HL-60 (cell line): ENCODE data around the gene SPRY2.

Experiments used
- CTCF ChIP-seq: IDR thresholded peaks from one replicate; pipeline ENCODE4 v1.5.1; 2011; ENCODE audit warnings: low read length, control low read depth, inconsistent platforms; ENCODE audit not compliant: insufficient read depth
- GABPA ChIP-seq: IDR thresholded peaks from 2 replicates; pipeline ENCODE4 v1.6.1; 2012; ENCODE audit warnings: low read depth
- POLR2AphosphoS5 ChIP-seq: IDR thresholded peaks from 2 replicates; pipeline ENCODE4 v1.6.1; 2012; ENCODE audit warnings: low read depth
- REST ChIP-seq: IDR thresholded peaks from 2 replicates; pipeline ENCODE4 v1.6.1; 2012; ENCODE audit warnings: low read depth; ENCODE audit not compliant: insufficient replicate concordance
- SPI1 ChIP-seq: IDR thresholded peaks from 2 replicates; pipeline ENCODE4 v1.6.1; 2012; ENCODE audit warnings: low read depth, mild to moderate bottlenecking, borderline replicate concordance

- TF ChIP-seq CTCF (no peak), POLR2AphosphoS5 (no peak), GABPA (no peak), REST (no peak), SPI1 (no peak)
Measured at GRCh38 chr13:80386002-80386401, 45.1 kb upstream of the SPRY2 start.
